Cerebellar cortex (tissue), 1 donor: Measurements from ENCODE around the gene EML2.
A peak's percentile ranks its signal among the peaks of the same experiment; 100 is the strongest.
"Not testable (repeated sequence)": the region's sequence is repeated elsewhere in the genome, so short reads cannot be mapped to it uniquely, and the experiment has no call there.

ENCODE experiments used
- DNase-seq: peaks from one replicate; pipeline ENCODE4 v3.0.0-alpha.2; 2015; ENCODE audit warnings: low spot score

The EML2 gene, protein sequence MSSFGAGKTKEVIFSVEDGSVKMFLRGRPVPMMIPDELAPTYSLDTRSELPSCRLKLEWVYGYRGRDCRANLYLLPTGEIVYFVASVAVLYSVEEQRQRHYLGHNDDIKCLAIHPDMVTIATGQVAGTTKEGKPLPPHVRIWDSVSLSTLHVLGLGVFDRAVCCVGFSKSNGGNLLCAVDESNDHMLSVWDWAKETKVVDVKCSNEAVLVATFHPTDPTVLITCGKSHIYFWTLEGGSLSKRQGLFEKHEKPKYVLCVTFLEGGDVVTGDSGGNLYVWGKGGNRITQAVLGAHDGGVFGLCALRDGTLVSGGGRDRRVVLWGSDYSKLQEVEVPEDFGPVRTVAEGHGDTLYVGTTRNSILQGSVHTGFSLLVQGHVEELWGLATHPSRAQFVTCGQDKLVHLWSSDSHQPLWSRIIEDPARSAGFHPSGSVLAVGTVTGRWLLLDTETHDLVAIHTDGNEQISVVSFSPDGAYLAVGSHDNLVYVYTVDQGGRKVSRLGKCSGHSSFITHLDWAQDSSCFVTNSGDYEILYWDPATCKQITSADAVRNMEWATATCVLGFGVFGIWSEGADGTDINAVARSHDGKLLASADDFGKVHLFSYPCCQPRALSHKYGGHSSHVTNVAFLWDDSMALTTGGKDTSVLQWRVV

DNA sequence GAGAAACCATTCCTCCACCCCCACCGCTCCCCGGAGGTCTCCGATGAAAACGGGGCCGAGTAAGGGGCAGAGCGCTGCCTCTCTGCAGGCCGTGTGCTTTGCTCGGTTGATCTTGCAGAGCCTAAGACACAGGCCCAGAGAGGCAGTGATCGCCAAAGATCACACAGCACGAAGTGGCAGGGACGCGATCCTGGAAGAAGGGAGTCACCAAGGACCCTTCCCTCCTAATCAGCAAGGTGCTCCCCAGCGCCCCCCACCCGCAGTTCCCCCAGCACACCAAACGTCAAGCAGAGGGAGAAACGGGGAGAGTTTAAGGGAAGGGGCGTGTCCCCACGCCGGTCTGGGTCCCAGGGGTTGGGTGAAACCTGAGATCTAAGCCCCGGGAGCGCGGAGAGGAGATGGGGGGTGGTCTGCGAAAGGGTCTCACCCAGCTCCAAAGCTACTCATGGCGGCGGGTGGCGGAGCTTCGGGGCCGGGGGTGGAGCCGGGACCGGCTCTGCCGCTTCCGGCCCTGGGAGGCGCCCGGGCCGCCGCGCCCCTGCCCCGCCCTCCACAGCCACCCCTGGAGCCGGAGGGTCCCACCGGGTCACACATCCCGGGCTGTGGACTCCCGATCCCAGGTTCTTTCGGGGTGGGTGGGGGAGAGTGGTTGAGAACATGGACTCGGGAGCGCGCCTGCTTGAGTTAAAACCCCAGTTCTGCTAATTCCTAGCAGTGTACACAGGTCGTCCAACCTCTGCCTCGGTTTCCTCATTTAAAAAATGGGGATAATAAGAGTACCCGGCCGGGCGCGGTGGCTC is at the start of gene EML2:
Gene EML2 (minus strand): TSS at position 468 of the 800 bp plus-strand sequence. CDS start 21 bp downstream, at position 447.
- peak; percentile 29 for DNase-seq

DNA sequence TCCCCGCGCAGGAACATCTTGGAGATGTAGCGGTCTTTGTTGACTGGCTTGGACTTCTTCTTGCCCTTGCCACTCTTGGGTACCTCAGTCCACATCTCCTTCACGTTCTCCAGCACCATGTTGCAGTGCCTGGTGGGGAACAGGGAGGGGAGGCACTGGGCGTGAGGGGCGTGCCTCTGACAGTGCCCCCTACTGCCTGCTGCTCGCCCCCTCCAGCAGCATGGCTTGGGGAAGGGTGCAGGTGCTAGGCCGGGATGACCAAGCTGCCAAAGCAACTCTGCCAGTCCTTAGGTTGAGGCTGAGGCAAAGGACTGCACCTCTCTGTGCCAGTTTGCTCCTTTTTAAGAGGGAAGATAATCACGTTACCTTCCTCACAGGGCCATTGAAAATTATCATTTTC is 48.4 kb upstream of the EML2 start:
- no peak for DNase-seq

DNA sequence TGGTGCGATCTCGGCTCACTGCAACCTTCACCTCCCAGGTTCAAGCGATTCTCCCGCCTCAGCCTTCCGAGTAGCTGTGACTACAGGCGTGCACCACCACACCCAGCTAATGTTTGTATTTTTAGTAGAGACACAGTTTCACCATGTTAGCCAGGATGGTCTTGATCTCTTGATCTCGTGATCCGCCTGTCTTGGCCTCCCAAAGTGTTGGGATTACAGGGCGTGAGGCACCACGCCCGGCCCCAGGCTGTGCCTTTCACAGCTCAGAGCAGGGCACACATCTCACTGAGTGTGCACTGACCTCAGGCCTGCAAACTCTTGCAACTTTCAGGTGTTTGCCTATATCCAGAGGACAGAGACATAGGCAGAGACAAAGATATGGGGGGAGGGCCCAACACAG is 45.8 kb upstream of the EML2 start:
- DNase-seq: not testable (repeated sequence)

DNA sequence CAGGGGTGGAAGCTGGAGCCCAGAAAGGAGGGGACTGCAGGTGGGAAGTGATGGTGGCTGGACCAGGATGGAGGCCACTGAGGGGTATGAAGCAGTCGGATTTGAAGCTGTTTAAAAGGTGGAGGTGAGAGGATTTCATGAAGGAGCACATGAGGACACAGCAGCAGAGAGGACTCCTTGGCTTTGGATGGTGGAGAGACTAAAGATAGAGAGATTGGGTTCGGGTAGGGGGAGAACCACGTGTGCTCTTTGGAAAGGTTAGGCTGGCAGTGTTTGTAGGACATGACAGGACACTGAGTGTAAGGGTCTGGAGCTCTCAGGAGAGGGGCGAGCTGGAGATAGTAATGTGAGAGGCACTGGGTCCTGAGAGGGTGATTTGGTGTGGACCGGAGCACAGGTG is 43.7 kb upstream of the EML2 start:
- no peak for DNase-seq

DNA sequence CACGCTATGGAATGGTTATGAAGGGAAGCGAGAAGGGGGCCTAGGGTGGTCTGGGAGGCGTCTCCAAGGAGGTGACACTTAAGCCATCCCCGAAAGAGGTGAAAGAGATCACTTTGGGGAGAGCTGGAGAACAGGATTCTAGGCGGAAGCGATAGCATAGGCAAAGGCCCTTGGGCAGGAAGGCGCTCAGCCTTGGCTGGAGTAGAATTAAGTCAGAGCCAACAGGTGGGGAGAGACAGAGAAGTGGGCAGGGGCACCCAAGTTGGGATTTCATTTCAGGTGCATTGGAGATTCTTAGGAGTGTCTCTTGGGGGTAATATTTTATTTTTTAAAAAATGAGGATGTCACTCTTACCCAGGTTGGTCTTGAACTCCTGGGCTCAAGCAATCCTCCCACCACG is 42.9 kb upstream of the EML2 start:
- no peak for DNase-seq

DNA sequence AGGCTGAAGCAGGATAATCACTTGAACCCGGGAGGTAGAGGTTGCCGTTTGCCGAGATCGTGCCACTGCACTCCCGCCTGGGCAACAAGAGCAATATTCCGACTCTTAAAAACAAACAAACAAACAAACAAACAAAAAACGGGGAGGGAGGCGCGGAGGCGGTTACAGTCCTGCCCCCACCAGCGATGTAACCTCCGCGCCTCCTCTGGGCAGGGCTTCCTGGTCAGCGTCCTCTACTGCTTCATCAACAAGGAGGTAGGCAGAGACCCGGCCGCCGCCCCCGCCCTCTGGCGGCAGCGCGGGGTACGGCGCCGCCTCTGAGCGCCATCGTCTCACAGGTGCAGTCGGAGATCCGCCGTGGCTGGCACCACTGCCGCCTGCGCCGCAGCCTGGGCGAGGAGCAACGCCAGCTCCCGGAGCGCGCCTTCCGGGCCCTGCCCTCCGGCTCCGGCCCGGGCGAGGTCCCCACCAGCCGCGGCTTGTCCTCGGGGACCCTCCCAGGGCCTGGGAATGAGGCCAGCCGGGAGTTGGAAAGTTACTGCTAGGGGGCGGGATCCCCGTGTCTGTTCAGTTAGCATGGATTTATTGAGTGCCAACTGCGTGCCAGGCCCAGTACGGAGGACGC is 42.3 kb upstream of the EML2 start:
- DNase-seq: peak; percentile 87

DNA sequence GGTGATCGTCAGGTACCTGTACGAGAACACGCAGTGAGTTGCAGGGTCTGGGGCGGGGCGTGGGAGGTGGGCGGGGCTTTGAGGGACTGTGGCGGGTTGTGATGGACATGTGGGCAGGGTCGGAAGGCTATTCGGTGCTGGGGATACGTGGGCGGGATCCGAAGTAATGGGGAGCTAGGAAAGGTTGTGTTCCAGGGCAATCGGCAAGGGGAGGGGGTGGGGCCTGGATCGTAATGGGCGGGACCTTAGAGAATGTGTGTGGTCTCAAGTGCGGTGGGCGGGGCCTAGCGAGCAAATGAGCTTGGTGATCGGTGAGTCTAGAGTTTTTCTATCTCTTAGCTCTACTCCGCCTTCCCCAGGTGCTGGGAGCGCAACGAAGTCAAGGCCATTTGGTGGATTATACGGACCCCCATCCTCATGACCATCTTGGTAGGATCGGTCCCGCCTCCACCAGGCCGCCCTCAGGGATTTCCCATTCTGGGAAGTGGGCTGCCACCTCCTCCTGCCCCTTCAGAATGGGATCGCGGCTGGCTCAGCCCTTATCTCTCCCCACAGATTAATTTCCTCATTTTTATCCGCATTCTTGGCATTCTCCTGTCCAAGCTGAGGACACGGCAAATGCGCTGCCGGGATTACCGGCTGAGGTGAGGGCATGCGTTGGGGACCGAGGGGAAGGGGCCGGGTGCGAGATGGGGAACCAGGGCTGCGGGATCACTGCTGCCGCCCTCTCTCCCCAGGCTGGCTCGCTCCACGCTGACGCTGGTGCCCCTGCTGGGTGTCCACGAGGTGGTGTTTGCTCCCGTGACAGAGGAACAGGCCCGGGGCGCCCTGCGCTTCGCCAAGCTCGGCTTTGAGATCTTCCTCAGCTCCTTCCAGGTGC is 38.4 kb upstream of the EML2 start:
- DNase-seq: peak; percentile 69

DNA sequence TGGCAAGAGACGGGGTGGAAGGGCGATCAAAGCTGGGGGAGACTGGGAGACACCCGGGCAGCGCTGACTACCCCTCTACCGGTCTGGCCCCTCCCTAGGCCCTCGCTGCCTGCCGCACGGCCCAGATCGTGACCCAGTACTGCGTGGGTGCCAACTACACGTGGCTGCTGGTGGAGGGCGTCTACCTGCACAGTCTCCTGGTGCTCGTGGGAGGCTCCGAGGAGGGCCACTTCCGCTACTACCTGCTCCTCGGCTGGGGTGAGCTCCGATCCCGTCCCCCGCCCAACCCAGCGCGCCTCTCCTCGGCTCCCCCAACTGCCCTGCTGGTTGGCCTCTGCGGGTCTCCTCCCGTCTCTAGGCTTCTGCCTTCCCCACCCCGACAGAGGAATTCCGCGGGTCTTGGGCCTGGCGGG is 37.7 kb upstream of the EML2 start:
- no peak for DNase-seq

DNA sequence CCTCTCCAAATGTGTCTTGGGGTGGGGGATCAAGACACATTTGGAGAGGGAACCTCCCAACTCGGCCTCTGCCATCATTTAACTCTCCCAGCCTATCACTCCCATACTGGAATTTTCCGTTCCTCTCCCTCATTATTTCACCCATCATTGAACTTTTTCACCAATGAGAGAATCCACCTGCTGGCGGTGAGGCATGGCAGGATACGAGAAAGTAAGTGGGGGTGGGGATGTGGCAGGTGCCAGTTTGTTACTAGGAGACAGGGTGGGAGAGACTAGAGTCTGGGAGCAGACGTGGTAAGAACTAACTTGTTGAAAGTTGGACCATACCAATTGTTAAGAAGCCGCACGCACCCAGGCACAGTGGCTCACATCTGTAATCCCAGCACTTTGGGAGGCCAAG is 35.7 kb upstream of the EML2 start:
- no peak for DNase-seq

DNA sequence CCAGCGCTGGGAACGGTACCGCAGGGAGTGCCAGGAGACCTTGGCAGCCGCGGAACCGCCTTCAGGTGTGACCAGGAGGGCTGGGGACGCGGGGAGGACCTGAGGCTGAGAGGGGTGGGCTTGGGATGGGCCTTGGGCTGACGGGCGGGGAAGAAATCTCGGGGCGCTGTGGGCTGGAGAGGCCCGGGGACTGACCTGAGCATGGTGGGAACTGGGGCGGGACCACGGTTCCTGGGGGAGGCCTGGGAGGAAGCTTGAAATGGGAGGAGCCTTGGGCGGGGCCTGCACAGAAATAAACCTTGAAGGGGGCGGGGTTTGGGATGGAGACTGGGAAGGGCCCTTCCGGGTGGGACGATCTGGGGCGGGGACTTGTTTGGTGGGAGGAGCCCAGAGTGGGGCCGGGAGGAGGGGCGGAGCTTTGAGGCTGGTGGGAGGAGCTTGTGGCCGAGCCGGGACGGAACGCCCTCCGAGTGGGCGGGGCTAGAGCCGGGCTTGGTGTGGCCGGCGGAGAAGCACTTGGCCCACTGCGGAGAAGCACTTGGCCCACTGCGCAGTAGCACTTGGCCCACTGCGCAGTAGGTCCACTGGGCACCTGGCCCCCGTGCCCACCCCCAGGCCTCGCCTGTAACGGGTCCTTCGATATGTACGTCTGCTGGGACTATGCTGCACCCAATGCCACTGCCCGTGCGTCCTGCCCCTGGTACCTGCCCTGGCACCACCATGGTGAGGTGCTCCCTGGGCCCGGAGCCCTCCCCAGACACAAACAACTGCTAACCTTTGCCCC is 31.7 kb upstream of the EML2 start:
- peak; percentile 72 for DNase-seq

DNA sequence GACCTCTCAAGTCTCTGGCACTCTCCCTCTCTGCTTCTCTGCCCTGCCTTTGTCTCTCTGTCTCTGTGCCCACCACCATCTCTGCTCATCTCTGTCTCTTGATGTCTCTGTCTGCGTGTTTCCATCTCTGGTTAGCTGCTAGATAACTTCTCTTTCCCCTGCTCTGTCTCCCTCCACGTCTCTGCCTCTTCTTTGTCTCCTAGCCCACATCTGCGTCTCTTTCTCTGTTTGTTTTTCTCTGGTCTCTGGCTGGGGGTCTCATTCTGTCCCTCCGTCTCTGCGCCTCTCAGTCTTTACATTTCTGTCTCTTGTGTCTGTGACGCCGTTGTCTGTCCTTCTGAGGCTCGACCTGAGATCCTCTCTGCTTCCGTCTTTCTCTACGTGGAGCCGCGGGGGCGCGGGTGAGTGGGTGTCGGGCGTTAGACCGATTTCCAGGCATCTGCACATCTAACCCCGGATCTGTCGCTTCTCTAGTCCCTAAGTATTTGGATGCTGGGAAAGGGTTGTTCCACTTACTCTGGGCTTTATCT is 29.2 kb upstream of the EML2 start:
- no peak for DNase-seq

DNA sequence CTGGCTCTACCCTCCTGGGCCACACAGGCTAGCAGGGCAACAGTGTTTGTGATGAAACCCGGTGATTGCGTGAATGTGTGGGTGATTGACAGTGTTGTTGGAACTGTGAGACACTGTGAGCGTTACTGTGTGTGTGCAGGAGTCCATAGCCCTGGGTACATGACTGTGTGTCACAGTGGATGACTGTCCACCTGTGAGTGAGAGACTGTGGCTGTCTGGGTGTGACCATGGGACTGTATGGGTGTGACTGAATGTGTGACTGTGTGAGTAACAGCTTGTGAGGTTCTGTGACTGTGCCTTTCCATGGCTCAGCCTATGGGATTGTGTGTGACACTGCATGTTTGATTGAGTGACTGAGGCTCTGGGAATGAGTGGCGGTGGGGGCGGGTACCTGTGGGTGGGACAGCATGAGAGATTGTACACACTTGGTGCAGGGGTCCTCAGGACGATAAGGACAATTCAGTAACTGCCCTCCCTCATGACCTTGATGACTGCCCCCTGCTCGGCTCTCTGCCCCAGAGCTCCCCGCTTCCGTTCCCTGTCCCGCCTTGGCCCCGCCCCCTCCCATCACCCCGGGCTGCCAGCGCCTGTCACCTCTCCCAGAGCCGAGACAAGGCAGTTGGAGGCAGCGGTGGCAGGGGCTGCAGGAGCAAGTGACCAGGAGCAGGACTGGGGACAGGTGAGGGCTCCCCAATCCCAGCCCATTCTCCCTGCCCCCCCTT is 28.6 kb upstream of the EML2 start, which contains the start of gene GIPR:
Gene GIPR (plus strand): TSS at position 602 of the 722 bp plus-strand sequence. CDS start 1,300 bp downstream, outside the sequence.
- peak; percentile 39 for DNase-seq

DNA sequence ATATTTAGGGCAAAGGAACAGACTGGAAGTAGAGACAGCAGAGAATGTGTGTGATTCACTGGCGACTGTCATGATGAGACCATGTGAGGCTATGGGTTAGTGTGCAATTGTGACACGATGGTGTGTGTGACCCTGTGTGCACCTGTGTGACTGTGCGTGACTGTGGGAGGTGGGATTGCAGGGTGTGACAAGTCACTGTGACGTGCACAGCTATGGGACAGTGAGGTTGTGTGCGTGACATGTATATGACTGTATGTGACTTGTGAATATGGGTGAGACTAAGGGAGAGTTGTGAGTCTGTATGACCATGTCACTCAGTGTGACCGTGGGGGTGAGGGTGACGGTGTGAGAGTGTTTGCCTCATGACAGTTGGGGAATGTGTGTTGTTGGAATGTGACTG is 25.4 kb upstream of the EML2 start:
- DNase-seq: no peak

DNA sequence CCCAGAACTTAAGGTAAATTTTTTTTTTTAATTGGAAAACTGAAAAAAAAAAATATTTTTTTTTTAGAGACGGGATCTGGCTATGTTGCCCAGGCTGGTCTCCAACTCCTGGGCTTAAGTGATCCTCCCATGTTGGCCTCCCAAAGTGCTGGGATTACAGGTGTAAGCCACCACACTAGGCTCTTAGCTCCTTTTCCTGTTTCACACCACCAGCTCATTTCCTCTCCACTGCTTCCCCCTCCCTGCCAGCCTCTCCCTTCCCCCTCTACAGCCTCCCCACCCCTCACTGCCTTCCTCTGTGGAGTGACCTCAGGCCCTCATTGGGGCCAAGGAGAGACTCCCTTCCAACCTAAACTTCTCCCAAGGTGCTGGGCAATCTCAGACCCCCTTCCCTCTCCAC is 24.6 kb upstream of the EML2 start:
- DNase-seq: no peak

DNA sequence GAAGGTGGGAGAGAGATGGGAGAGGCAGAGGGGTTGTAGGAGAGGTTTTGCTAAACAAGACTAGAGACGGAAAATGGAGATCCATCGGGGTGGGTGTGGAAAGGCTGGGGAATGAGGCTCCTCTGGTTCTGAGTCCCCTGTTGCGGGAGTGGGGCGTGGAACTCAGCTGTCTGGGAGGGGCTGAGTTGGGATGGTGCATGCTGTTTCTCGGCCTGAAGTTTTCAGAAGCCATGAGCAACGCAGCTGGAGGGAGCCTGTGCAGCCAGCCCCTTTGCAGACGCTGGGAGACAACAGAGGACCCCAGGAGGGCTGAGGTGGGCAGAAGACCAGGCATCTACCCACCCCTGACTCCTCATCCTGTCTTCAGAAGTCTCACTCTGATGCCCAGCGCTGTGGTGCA is 21.4 kb upstream of the EML2 start:
- no peak for DNase-seq

DNA sequence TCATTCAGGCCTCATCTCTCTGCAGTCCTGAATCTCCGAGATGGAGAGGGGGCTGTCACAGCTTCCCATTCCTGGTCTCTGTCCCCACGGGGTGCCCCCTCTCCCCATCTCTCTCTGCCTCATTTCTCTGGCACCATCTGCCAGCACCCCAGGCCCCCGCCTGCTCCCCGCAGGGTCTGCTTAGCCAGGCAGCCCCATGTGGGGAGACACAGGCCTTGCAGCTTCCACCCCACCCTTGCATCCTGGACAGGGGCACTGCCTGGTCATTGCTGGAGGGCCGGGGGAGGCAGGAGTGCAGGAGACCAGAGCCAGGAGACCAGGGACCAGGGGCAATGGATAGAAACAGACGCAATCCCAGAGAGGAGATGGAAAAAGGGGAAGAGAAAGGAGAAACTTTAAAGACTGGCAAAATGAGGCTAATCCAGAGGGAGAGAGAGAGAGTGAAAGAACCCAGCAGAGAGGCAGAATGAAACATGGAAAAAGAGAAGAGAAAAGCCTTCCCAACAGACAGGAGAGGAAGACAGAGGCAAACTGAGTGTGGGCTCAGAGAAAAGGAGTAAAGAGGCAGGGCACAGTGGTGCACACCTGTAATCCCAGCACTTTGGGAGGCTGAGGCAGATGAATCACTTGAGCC is 20.0 kb upstream of the EML2 start:
- no peak for DNase-seq

DNA sequence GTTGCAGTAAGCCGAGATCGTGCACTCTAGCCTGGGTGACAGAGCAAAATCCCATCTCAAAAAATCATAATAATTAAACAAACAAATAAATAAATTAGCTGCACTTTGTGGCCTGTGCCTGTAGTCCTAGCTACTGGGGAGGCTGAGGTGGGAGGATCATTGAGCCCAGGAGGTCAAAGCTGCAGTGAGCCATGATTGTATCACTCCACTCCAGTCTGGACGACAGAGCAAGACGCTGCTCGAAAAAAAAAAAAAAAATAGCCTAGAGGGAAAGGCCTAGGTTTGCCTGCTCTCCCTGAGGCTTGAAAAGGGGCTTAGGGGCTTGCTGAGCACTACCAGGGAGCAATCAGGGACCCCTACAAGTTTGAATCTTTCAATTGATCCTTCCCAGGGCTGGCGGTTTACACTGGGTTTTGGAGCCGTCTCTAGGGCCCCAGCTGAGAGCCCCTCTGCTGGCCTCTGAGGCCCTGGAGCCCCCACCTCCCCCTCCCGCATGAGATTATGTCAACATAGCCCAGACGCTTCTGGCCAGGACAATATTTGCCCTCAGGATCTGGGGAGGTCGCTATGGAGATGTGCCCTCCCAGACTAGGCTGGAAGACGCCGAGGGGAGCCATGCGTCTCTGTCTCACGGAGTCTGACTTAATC is 18.4 kb upstream of the EML2 start:
- DNase-seq: no peak

DNA sequence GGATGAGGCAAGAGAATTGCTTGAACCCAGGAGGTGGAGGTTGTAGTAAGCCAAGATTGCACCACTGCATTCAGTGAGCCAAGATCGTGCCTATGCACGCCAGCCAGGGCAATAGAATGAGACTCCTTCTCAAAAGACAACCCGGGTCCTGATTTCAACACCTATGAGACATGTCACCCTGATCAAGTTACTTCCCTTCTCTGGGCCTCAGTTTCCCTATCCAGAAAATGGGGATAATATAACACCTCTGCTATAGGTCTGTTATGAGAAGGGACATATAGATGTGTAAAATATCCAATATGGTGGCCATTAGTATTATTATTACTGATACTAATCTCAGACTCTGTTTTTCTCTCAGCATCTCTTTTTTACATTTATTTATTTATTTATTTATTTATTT is 15.9 kb upstream of the EML2 start:
- no peak for DNase-seq
